HL-60 (cell line): ENCODE data around the gene NFIC.

ENCODE experiments used
- DNase-seq, 2 experiments: peaks; one replicate each; pipeline ENCODE4 v3.0.0-alpha.2; 2010 to 2020; ENCODE audit warnings: low read depth in 1 of 2, low spot score in 1 of 2
- H3K27ac ChIP-seq: fragments of 250-450 bp; sonication (Bioruptor Pico); replicated peaks from 2 replicates; pipeline ENCODE4 v1.5.1; 2020; ENCODE audit warnings: mild to moderate bottlenecking, moderate library complexity
- H3K27me3 ChIP-seq: fragments of 250-450 bp; sonication (Bioruptor Pico); 2 replicates; pipeline ENCODE4 v1.5.1; 2021; ENCODE audit warnings: mild to moderate bottlenecking, moderate library complexity; ENCODE audit not compliant: insufficient read depth, poor library complexity, severe bottlenecking
- H3K4me3 ChIP-seq: replicated peaks from 2 replicates; pipeline ENCODE4 v1.5.1; 2011; ENCODE audit warnings: mild to moderate bottlenecking, control low read depth, low read length; ENCODE audit not compliant: insufficient read depth
- GABPA ChIP-seq: IDR thresholded peaks from 2 replicates; pipeline ENCODE4 v1.6.1; 2012; ENCODE audit warnings: low read depth
- POLR2AphosphoS5 ChIP-seq: IDR thresholded peaks from 2 replicates; pipeline ENCODE4 v1.6.1; 2012; ENCODE audit warnings: low read depth
- SPI1 ChIP-seq: IDR thresholded peaks from 2 replicates; pipeline ENCODE4 v1.6.1; 2012; ENCODE audit warnings: low read depth, mild to moderate bottlenecking, borderline replicate concordance
- TF ChIP-seq, protein P1 (sequence below): IDR thresholded peaks from 2 replicates; pipeline ENCODE4 v1.6.1; 2012; ENCODE audit warnings: low read depth; ENCODE audit not compliant: insufficient replicate concordance
- TF ChIP-seq, protein P2 (sequence below): IDR thresholded peaks from one replicate; pipeline ENCODE4 v1.5.1; 2011; ENCODE audit warnings: low read length, control low read depth, inconsistent platforms; ENCODE audit not compliant: insufficient read depth

Gene NFIC

DNA sequence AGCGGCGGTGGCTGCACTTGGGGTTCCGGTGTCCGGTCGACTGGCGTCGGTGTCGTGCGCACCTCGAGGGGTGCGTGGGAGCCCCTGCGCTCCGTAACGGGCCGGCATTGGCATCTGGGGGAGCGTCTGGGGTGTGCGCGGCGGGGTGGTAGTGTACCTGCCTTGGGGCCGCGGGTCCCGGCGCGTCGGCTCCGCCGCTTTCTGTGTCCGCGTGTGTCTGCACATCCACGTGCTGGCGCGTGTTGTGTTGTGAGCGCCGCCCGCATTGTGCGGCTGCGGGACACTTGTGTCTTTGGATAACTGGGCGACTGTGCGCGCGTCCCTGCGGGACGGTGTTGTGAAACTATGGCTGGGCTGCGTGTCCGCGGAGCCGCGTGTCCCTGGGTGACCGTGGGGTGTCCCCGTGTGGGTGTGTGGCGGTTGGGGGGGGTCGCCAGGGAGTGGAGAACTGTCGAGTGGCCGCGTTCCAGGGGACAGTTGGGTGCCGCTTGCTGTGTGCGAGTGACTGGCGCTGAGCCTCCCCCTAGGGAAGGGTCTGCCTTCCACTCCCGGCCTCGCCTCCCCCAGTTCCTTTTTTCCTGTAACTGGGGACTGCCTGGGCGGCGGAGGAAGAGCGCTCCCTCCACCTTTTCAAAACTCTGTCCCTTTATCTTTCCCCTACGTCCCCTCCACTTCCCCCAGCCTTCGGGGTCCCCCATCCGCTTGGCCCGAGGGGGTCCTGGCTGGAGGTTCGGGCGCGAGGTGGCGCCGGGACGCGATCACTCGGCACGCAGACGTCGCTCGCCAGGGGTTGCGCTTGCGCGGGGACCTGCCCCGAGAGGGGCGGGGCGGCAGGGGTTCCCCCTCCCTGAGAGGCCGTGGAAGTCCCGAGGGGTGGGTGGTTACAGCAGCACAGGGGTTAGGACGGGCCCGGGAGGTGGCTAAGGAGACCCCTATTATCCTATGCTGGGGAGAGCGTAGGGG lies 5.7 kb upstream of the NFIC start:
- TF ChIP-seq POLR2AphosphoS5: peak; percentile 72
- no peak for TF ChIP-seq GABPA
- TF ChIP-seq SPI1: peak; percentile 93
- TF ChIP-seq, protein P1, sequence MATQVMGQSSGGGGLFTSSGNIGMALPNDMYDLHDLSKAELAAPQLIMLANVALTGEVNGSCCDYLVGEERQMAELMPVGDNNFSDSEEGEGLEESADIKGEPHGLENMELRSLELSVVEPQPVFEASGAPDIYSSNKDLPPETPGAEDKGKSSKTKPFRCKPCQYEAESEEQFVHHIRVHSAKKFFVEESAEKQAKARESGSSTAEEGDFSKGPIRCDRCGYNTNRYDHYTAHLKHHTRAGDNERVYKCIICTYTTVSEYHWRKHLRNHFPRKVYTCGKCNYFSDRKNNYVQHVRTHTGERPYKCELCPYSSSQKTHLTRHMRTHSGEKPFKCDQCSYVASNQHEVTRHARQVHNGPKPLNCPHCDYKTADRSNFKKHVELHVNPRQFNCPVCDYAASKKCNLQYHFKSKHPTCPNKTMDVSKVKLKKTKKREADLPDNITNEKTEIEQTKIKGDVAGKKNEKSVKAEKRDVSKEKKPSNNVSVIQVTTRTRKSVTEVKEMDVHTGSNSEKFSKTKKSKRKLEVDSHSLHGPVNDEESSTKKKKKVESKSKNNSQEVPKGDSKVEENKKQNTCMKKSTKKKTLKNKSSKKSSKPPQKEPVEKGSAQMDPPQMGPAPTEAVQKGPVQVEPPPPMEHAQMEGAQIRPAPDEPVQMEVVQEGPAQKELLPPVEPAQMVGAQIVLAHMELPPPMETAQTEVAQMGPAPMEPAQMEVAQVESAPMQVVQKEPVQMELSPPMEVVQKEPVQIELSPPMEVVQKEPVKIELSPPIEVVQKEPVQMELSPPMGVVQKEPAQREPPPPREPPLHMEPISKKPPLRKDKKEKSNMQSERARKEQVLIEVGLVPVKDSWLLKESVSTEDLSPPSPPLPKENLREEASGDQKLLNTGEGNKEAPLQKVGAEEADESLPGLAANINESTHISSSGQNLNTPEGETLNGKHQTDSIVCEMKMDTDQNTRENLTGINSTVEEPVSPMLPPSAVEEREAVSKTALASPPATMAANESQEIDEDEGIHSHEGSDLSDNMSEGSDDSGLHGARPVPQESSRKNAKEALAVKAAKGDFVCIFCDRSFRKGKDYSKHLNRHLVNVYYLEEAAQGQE: peak; percentile 44
- DNase-seq: peak; percentile 62 to 77
- Histone ChIP-seq H3K4me3 (peak overlapping the region; percentile 71), H3K27me3 (no peaks in the 10 kb centered on the region), H3K27ac (peak overlapping the region; percentile 92)

- DNase-seq: no peak
- Histone ChIP-seq H3K27ac (peak overlapping the region; percentile 92), H3K4me3 (peak overlapping the region; percentile 71), H3K27me3 (no peaks in the 10 kb centered on the region)
- TF ChIP-seq, protein P2, sequence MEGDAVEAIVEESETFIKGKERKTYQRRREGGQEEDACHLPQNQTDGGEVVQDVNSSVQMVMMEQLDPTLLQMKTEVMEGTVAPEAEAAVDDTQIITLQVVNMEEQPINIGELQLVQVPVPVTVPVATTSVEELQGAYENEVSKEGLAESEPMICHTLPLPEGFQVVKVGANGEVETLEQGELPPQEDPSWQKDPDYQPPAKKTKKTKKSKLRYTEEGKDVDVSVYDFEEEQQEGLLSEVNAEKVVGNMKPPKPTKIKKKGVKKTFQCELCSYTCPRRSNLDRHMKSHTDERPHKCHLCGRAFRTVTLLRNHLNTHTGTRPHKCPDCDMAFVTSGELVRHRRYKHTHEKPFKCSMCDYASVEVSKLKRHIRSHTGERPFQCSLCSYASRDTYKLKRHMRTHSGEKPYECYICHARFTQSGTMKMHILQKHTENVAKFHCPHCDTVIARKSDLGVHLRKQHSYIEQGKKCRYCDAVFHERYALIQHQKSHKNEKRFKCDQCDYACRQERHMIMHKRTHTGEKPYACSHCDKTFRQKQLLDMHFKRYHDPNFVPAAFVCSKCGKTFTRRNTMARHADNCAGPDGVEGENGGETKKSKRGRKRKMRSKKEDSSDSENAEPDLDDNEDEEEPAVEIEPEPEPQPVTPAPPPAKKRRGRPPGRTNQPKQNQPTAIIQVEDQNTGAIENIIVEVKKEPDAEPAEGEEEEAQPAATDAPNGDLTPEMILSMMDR: no peak
- TF ChIP-seq, protein P1: no peak
- no peak for TF ChIP-seq SPI1
- 0 out of 2 replicates have a peak, but pooled peaks have one; percentile 29 for TF ChIP-seq POLR2AphosphoS5
These were observed 4.8 kb upstream of the NFIC start for GRCh38 chr19:3361384-3362216.

DNA sequence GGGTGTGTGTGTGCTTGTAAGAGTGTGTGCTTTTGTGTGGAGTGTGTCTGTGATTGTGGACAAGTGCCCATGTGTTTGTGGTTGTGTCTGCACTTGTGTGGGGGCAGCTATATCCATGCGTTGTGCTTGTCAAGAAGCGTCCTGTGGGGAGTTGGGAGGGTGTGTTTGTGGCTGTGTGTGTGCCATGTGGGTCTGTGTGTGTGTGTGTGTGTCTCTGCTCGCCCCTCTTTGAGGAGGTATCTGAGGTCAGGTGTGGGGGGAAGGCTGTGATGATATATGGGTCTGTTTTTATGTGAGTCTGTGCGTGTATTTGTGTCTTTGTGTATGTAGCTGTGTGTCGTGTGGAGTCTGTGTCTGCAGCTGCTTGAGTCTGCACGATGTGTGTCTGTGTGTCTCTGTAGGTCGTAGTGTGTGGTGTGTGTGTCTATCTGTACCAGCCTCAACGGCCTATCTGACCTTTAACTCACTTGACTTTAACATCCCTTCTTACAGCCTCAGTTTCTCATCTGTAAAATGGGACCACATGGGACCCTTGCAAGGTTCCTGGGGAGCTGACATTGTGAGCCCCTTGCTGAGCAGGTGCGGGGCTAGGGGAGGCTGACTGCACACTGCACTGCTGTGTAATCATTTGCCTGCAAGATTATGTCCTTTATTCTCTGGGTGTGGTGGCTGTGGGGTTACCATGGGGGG lies 4.0 kb upstream of the NFIC start:
- no peak overlapping the region for H3K27ac ChIP-seq
- no peak for DNase-seq
- TF ChIP-seq, protein P2: no peak
- TF ChIP-seq SPI1: no peak
- TF ChIP-seq GABPA: no peak
- TF ChIP-seq, protein P1: no peak
- no peak for TF ChIP-seq POLR2AphosphoS5
- H3K27me3 ChIP-seq: no peaks in the 10 kb centered on the region
- no peak overlapping the region for H3K4me3 ChIP-seq
